Subcutaneous adipose tissue (tissue), 4 donors: ENCODE results near the gene MAP2K3. TPM values are rescaled to one million over a fixed set of nuclear protein-coding genes. Genes with fewer than 3 reads are reported as not detected.

Experiments
- total RNA-seq, 4 donors: library from RNA; depleted of rRNA; stranded (reverse); fragments of >200 nt; gene quantifications; one replicate each; pipeline ENCODE4 v1.1.0, GENCODE V29; 2016
- TF ChIP-seq, protein P1 (sequence below): fragments of 450-650 bp; IDR thresholded peaks from one replicate; pipeline ENCODE4 v1.5.1; 2016; ENCODE audit warnings: low read depth, mild to moderate bottlenecking, control low read depth, antibody characterized with exemption, moderate library complexity

The MAP2K3 gene
- total RNA-seq, 4 donors from 2014 or later: 17.0 to 36.2 (median 23.3) TPM

DNA sequence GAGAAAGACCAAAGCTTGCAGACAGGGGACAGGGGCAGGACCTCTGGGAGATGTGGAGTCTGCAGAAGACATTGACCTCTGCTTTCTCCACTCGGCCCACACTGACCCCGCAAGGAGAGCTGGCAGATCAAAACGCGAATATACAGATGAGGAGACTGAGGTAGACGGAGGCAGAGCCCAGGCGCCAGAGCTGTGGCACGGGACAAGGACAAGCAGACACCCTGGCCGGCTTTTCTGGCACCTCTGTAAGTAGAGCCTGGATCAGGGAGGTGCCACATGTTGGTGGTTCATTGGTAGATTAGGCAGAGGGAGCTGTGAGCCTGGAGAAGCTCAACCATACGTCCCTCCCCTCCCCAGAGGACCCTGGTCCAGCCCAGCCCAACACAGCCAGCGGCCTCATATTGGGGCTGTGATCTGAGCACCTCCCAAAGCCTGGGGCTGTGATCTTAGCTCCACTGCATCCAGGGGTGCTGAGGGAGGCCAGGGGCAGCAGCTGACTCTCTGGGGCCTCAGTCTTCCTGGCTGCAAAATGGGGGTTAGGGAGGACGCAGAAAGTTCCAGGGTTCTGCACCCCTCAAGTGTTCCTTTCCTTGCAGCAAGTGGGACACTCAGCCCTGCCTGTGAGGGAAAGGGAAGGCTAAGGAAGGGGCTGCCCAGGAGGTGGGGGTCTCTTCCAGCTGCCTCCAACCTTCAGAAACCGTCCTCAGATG is 35.3 kb upstream of the MAP2K3 start:
- TF ChIP-seq, protein P1, sequence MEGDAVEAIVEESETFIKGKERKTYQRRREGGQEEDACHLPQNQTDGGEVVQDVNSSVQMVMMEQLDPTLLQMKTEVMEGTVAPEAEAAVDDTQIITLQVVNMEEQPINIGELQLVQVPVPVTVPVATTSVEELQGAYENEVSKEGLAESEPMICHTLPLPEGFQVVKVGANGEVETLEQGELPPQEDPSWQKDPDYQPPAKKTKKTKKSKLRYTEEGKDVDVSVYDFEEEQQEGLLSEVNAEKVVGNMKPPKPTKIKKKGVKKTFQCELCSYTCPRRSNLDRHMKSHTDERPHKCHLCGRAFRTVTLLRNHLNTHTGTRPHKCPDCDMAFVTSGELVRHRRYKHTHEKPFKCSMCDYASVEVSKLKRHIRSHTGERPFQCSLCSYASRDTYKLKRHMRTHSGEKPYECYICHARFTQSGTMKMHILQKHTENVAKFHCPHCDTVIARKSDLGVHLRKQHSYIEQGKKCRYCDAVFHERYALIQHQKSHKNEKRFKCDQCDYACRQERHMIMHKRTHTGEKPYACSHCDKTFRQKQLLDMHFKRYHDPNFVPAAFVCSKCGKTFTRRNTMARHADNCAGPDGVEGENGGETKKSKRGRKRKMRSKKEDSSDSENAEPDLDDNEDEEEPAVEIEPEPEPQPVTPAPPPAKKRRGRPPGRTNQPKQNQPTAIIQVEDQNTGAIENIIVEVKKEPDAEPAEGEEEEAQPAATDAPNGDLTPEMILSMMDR: no peak

DNA sequence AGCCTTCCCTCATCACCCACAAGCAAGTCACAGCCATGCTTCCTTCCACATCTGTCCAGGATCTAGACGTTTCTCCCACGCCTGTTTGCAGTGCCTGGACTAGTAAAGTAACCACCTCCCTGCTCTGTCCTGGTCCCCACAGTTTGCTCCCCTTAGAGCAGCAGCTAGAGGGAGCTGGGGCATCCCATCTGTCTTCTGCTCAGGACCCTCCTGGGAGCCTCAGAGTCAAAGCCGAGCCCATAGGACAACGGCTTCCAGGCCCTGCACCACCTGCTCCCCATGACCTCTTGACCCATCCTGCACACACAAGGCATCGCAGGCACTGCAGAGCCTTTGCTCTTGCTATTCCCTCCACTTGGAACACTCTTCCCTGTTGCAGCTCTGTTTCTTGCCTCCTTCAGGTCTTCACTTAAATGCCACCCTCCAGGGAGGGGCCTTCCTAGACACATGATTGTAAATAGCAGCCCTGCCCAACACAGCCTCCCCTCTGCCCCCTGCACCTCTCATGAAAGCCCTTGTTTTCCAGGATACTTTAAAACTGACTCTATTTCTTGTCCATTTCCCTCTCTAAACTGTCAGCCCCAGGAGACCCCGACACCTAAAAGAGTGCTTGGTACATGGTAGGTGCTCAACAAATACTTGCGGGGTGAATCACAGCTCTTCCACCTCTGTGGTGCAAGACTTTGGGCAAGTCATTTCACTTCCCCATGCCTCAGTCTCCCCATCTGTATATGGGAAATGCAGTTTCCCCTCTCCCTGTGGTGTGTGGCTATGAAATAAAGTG is 34.4 kb upstream of the MAP2K3 start:
- TF ChIP-seq, protein P1: no peak

DNA sequence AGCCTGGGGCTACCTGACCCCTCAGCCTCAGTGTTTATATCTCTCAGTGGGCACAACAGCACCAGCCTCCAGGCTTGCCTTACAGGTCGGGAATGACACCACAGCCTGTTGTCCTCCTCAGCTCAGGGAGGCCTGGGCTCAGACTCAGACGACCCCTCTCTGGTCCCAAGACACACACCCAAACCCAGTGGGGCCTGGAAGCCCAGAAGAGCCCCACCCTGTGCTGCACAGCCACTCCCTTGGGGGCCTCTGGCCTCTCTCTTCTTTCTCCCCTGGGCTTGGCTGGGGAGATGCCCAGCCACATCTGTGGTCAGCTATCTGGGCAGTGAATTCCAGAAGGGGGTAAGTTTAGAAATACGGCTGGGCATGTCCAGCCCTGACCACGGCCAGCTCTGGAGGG is 33.7 kb upstream of the MAP2K3 start:
- TF ChIP-seq, protein P1: no peak

GRCh38 chr17:21251337-21252010 is 33.0 kb upstream of the MAP2K3 start:
- TF ChIP-seq, protein P1: no peak

GRCh38 chr17:21252289-21252795 is 32.2 kb upstream of the MAP2K3 start:
- TF ChIP-seq, protein P1: no peak

DNA sequence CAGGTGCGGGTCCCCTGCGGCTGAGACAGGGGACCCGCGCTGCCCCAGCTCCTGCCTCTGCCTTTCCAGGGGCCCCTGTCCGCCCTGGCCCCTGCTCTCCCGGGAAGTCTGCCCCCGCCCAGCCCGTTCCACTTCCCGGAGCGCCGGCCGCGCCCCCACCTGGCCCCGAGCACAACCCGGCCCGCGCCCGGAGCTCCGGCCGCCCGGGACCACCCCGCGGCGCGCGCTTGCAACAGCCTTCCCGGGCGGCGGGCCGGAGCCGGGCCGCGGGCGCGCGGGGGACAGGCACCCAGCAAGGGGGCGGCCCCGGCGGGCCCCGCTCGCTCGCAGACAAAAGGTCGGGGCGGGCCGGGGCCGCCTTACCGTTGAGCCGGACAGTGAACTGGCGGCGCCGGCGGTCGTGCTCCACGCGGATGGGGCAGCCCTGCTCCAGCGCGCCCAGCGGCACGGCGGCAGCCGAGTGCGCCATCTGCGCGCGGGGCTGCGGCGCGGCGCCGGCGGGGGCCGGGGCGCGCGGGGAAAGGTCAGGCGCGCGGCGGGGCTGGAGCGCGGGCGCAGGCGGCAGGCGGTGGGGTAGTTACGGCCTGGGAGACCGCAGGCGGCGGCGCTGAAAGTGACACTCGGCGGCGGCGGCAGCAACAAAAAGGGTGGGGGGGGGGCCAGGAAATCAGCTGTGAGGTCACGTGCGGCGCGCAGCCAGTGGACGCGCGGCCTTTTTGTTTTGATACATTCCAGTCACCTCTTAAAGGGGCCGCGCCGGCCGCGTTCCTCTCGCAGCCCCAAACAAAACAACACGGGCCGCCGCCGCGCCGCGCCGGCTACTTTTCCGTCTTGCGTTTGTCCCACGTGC is 31.5 kb upstream of the MAP2K3 start, which contains the start of gene NATD1:
Gene NATD1, minus strand, starts transcription at position 615 of the 850 bp plus-strand sequence. Its CDS starts 146 bp downstream, at position 469.
- TF ChIP-seq, protein P1: no peak
